WTC11 (cell line): ENCODE measurements around the gene FAM193A. TPM values are rescaled to one million over a fixed set of nuclear protein-coding genes. Genes with fewer than 3 reads are reported as not detected.

Experiments
- ATAC-seq: fragments of 200-7000 bp; cut with Tn5 transposase; 2 replicates; pipeline ENCODE4 v1.10.0; 2021; ENCODE audit warnings: mild to moderate bottlenecking, moderate library complexity
- CTCF ChIA-PET: fragments of 300-600 bp; sonication (Branson Sonifier 250); formaldehyde crosslinking; loops from one replicate; lab custom pipeline; 2021; ENCODE audit warnings: antibody characterized with exemption; lab: Charles Lee
- POLR2A ChIA-PET: fragments of 350-600 bp; sonication (Branson Sonifier 250); formaldehyde crosslinking; loops from one replicate; lab custom pipeline; 2021; ENCODE audit warnings: antibody characterized with exemption; lab: Charles Lee
- DNase-seq: peaks from one replicate; pipeline ENCODE4 v3.0.0; 2021; ENCODE audit warnings: low spot score
- H3K27ac Mint-ChIP-seq: 2 replicates; pipeline ENCODE4 v1.8.0; 2021; ENCODE audit warnings: mixed read lengths
- H3K27me3 Mint-ChIP-seq: 2 replicates; pipeline ENCODE4 v1.8.0; 2021; ENCODE audit warnings: low read depth, mild to moderate bottlenecking, moderate library complexity, mixed read lengths
- H3K36me3 Mint-ChIP-seq: 2 replicates; pipeline ENCODE4 v1.8.0; 2021; ENCODE audit warnings: mixed read lengths
- H3K4me1 Mint-ChIP-seq: 2 replicates; pipeline ENCODE4 v1.8.0; 2022; ENCODE audit warnings: mixed read lengths
- H3K4me3 Mint-ChIP-seq: 2 replicates; pipeline ENCODE4 v1.8.0; 2021; ENCODE audit warnings: mild to moderate bottlenecking, moderate library complexity, mixed read lengths
- H3K9me3 Mint-ChIP-seq: 2 replicates; pipeline ENCODE4 v1.8.0; 2021; ENCODE audit warnings: mixed read lengths
- ELF4 ChIP-seq: sonication (generic); formaldehyde crosslinking; IDR thresholded peaks from 2 replicates; pipeline ENCODE4 v1.8.1; 2022; ENCODE audit warnings: low read depth, mild to moderate bottlenecking, moderate library complexity, missing genetic modification reagents
- ETV6 ChIP-seq: sonication (generic); formaldehyde crosslinking; IDR thresholded peaks from 2 replicates; pipeline ENCODE4 v1.8.1; 2022; ENCODE audit warnings: mild to moderate bottlenecking, missing genetic modification reagents
- FOXJ3 ChIP-seq: sonication (generic); formaldehyde crosslinking; IDR thresholded peaks from 2 replicates; pipeline ENCODE4 v1.9.0; 2021; ENCODE audit warnings: missing genetic modification reagents, mild to moderate bottlenecking, borderline replicate concordance
- FOXP4 ChIP-seq: sonication (generic); formaldehyde crosslinking; IDR thresholded peaks from 2 replicates; pipeline ENCODE4 v1.8.0; 2022; ENCODE audit warnings: mild to moderate bottlenecking, missing genetic modification reagents
- GTF2I ChIP-seq: fragments of 250-450 bp; sonication (Bioruptor Pico); conservative IDR thresholded peaks from 2 replicates; pipeline ENCODE4 v1.4.0; 2021; ENCODE audit warnings: mild to moderate bottlenecking
- IRF1 ChIP-seq: sonication (generic); formaldehyde crosslinking; IDR thresholded peaks from 2 replicates; pipeline ENCODE4 v1.8.0; 2023; ENCODE audit warnings: missing genetic modification reagents
- IRF2 ChIP-seq: sonication (generic); formaldehyde crosslinking; IDR thresholded peaks from 2 replicates; pipeline ENCODE4 v1.8.0; 2022; ENCODE audit warnings: low read depth, missing genetic modification reagents, borderline replicate concordance
- NR3C1 ChIP-seq: sonication (generic); formaldehyde crosslinking; conservative IDR thresholded peaks from 2 replicates; pipeline ENCODE4 v1.8.1; 2023; ENCODE audit warnings: low read depth, mild to moderate bottlenecking, missing genetic modification reagents
- TCF7 ChIP-seq: sonication (generic); formaldehyde crosslinking; IDR thresholded peaks from 2 replicates; pipeline ENCODE4 v1.8.0; 2022; ENCODE audit warnings: mild to moderate bottlenecking, low read depth, missing genetic modification reagents, moderate library complexity
- TEAD4 ChIP-seq: sonication (generic); formaldehyde crosslinking; IDR thresholded peaks from 2 replicates; pipeline ENCODE4 v1.8.0; 2022; ENCODE audit warnings: mild to moderate bottlenecking, missing genetic modification reagents
- ZNF317 ChIP-seq: sonication (generic); formaldehyde crosslinking; IDR thresholded peaks from 2 replicates; pipeline ENCODE4 v1.8.1; 2023; ENCODE audit warnings: low read depth, mild to moderate bottlenecking, moderate library complexity, missing genetic modification reagents, borderline replicate concordance
- ZNF396 ChIP-seq: fragments of 250-450 bp; sonication (Bioruptor Pico); IDR thresholded peaks from 2 replicates; pipeline ENCODE4 v1.8.0; 2021; ENCODE audit warnings: mild to moderate bottlenecking, moderate library complexity, borderline replicate concordance
- ZNF425 ChIP-seq: fragments of 250-450 bp; sonication (Bioruptor Pico); conservative IDR thresholded peaks from 2 replicates; pipeline ENCODE4 v1.9.0; 2021; ENCODE audit warnings: mild to moderate bottlenecking
- total RNA-seq: library from RNA; stranded (reverse); gene quantifications from 3 replicates; pipeline ENCODE4 v1.2.3, GENCODE V29; 2021
- TF ChIP-seq, protein P1 (sequence below): fragments of 250-450 bp; sonication (Bioruptor Pico); IDR thresholded peaks from 2 replicates; pipeline ENCODE4 v1.9.0; 2021; ENCODE audit warnings: mild to moderate bottlenecking
- TF ChIP-seq, protein P2 (sequence below): sonication (generic); formaldehyde crosslinking; IDR thresholded peaks from 2 replicates; pipeline ENCODE4 v1.8.1; 2023; ENCODE audit warnings: mild to moderate bottlenecking, moderate library complexity, missing genetic modification reagents
- TF ChIP-seq, protein P3 (sequence below): fragments of 200-600 bp; IDR thresholded peaks from 2 replicates; pipeline ENCODE4 v1.8.0; 2022; ENCODE audit warnings: antibody characterized with exemption

FAM193A gene
- total RNA-seq, 1 experiment from 2014 or later: 28.1 TPM

- TF ChIP-seq ZNF425: no peak
- no peak for TF ChIP-seq ZNF396 (CRISPR knock-in tag)
- TF ChIP-seq, protein P1, sequence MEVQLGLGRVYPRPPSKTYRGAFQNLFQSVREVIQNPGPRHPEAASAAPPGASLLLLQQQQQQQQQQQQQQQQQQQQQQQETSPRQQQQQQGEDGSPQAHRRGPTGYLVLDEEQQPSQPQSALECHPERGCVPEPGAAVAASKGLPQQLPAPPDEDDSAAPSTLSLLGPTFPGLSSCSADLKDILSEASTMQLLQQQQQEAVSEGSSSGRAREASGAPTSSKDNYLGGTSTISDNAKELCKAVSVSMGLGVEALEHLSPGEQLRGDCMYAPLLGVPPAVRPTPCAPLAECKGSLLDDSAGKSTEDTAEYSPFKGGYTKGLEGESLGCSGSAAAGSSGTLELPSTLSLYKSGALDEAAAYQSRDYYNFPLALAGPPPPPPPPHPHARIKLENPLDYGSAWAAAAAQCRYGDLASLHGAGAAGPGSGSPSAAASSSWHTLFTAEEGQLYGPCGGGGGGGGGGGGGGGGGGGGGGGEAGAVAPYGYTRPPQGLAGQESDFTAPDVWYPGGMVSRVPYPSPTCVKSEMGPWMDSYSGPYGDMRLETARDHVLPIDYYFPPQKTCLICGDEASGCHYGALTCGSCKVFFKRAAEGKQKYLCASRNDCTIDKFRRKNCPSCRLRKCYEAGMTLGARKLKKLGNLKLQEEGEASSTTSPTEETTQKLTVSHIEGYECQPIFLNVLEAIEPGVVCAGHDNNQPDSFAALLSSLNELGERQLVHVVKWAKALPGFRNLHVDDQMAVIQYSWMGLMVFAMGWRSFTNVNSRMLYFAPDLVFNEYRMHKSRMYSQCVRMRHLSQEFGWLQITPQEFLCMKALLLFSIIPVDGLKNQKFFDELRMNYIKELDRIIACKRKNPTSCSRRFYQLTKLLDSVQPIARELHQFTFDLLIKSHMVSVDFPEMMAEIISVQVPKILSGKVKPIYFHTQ (CRISPR knock-in tag): no peak
Measured at GRCh38 chr4:2699534-2699933, 163.1 kb downstream of the FAM193A start (continued).

DNA sequence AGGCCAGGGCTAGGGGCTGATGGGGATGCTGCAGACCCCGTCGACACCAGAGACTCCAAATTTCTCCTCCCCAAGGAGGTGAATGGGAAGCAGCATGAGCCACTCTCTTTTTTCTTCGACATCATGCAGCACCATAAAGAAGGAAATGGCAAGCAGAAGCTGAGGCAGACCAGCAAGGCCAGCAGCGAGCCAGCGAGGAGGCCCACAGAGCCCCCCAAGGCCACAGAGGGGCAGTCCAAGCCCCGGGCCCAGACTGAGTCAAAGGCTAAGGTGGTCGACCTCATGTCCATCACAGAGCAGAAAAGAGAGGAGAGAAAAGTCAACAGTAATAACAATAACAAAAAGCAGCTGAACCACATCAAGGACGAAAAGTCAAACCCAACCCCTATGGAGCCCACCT is 163.6 kb downstream of the FAM193A start:
- H3K4me1 Mint-ChIP-seq: no peaks in the 10 kb centered on the region
- no peaks in the 10 kb centered on the region for H3K9me3 Mint-ChIP-seq
- DNase-seq (no peak), ATAC-seq (no peak)
- TF ChIP-seq ELF4 (CRISPR knock-in tag) (no peak), TEAD4 (CRISPR knock-in tag) (no peak), FOXJ3 (CRISPR knock-in tag) (no peak), IRF2 (CRISPR knock-in tag) (no peak), NR3C1 (no peak), ZNF317 (no peak), GTF2I (CRISPR knock-in tag) (no peak), IRF1 (CRISPR knock-in tag) (no peak), ETV6 (CRISPR knock-in tag) (no peak), TCF7 (CRISPR knock-in tag) (no peak), FOXP4 (CRISPR knock-in tag) (no peak)
- TF ChIP-seq, protein P2, sequence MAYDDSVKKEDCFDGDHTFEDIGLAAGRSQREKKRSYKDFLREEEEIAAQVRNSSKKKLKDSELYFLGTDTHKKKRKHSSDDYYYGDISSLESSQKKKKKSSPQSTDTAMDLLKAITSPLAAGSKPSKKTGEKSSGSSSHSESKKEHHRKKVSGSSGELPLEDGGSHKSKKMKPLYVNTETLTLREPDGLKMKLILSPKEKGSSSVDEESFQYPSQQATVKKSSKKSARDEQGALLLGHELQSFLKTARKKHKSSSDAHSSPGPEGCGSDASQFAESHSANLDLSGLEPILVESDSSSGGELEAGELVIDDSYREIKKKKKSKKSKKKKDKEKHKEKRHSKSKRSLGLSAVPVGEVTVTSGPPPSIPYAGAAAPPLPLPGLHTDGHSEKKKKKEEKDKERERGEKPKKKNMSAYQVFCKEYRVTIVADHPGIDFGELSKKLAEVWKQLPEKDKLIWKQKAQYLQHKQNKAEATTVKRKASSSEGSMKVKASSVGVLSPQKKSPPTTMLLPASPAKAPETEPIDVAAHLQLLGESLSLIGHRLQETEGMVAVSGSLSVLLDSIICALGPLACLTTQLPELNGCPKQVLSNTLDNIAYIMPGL (CRISPR knock-in tag): no peak
- TF ChIP-seq, protein P3, sequence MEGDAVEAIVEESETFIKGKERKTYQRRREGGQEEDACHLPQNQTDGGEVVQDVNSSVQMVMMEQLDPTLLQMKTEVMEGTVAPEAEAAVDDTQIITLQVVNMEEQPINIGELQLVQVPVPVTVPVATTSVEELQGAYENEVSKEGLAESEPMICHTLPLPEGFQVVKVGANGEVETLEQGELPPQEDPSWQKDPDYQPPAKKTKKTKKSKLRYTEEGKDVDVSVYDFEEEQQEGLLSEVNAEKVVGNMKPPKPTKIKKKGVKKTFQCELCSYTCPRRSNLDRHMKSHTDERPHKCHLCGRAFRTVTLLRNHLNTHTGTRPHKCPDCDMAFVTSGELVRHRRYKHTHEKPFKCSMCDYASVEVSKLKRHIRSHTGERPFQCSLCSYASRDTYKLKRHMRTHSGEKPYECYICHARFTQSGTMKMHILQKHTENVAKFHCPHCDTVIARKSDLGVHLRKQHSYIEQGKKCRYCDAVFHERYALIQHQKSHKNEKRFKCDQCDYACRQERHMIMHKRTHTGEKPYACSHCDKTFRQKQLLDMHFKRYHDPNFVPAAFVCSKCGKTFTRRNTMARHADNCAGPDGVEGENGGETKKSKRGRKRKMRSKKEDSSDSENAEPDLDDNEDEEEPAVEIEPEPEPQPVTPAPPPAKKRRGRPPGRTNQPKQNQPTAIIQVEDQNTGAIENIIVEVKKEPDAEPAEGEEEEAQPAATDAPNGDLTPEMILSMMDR: no peak
- ChIA-PET POLR2A (no interaction called here), CTCF (no interaction called here)
- peaks cover 84% of the 10 kb centered on the region for H3K36me3 Mint-ChIP-seq
- H3K27me3 Mint-ChIP-seq: no peaks in the 10 kb centered on the region
- H3K27ac Mint-ChIP-seq: no peak overlapping the region
- no peak overlapping the region for H3K4me3 Mint-ChIP-seq
